ENCODE results near the gene OPN3. TPM values are rescaled to one million over a fixed set of nuclear protein-coding genes. Genes with fewer than 3 reads are reported as not detected.
"Not testable (repeated sequence)": the region's sequence is repeated elsewhere in the genome, so short reads cannot be mapped to it uniquely, and the experiment has no call there.

The OPN3 gene
- total RNA-seq, 4 donors from 2014 or later, result 10.9 to 20.0 (median 12.8) TPM

GRCh38 chr1:241678536-241678935 is 38.4 kb upstream of the OPN3 start:
- DNase-seq (ENCODE audit: low spot score) (no peak), ATAC-seq (ENCODE audit: low FRiP score) (no peak)
- no peak for TF ChIP-seq CTCF (IDR thresholded peaks at IDR 0.05)

GRCh38 chr1:241677201-241677600 is 37.0 kb upstream of the OPN3 start:
- TF ChIP-seq CTCF (IDR thresholded peaks at IDR 0.05), result no peak
- ATAC-seq (ENCODE audit: low FRiP score), result no peak
- DNase-seq (ENCODE audit: low spot score), result no peak

GRCh38 chr1:241675983-241676382 is 35.8 kb upstream of the OPN3 start:
- TF ChIP-seq CTCF (IDR thresholded peaks at IDR 0.05), result no peak
- DNase-seq (ENCODE audit: low spot score) (no peak), ATAC-seq (ENCODE audit: low FRiP score) (no peak)

- no peak for ATAC-seq (ENCODE audit: low FRiP score)
- DNase-seq (ENCODE audit: low spot score), result no peak
- no peak for TF ChIP-seq CTCF (IDR thresholded peaks at IDR 0.05)
Observed at GRCh38 chr1:241674805-241675384, 34.7 kb upstream of the OPN3 start.

DNA sequence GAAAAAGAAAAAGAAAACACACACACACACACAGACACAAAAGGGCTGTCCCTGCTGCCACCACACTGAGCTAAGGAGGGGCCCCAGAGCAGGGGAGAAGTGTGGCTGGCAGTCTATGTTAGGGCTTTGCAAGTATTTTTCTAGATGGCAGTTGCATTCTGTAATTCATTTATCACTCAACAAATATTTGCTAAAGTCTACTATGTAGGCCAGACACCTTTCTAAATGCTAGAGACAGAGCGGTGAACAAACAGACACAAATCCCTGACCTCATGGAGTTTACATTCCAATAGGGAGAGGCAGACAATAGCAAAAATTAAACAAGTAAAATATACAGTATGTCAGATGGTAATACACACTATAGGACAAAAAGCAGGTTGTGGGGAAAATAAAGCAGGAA is 32.1 kb upstream of the OPN3 start:
- no peak for ATAC-seq (ENCODE audit: low FRiP score)
- DNase-seq (ENCODE audit: low spot score), result no peak
- no peak for TF ChIP-seq CTCF (IDR thresholded peaks at IDR 0.05)

DNA sequence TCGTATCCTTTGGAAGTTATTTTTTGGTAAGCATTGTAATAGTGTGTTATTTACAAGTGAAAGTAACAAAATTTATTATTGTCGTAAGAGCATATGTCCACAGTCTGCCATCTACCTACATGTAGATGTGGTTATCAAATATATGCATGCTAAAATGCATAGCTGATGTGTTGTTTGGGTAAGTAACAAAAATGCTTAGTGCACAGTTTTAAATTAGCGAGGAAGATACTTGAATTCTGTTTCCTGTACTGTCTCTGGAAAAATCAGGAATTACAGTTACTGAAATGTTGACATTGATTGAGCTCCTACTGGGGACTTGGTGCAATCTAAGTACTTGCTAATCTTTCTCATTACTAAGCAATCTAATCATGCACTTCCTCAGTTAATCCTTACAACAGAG is 26.2 kb upstream of the OPN3 start:
- ATAC-seq (ENCODE audit: low FRiP score), result no peak
- TF ChIP-seq CTCF (IDR thresholded peaks at IDR 0.05), result no peak
- DNase-seq (ENCODE audit: low spot score), result no peak

DNA sequence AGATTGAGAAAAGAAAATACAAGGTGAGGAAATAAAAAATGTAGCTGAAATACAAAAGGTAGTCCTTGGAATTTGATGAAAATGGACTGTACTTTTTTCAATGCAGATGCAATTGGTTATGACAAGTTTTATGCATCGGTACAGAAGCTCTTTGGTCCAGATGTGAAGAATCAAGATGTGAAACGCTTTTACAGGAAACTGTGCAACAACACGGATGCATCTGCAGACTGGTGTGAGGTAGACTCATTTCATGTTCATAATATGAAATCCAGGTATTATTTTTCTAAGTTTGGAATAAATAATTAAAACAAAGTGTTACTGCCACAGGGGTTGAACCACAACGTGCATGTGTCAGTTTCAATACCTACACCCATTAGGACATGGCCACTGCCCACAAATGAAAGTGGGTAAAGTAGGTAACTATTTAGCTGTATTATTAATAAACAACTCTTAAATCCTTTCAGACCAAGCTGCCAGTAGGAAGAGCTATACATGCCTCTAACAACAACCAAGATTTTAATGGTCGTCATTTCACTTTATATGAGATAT is 20.3 kb upstream of the OPN3 start:
- DNase-seq (ENCODE audit: low spot score) (no peak), ATAC-seq (ENCODE audit: low FRiP score) (no peak)
- no peak for TF ChIP-seq CTCF (IDR thresholded peaks at IDR 0.05)

DNA sequence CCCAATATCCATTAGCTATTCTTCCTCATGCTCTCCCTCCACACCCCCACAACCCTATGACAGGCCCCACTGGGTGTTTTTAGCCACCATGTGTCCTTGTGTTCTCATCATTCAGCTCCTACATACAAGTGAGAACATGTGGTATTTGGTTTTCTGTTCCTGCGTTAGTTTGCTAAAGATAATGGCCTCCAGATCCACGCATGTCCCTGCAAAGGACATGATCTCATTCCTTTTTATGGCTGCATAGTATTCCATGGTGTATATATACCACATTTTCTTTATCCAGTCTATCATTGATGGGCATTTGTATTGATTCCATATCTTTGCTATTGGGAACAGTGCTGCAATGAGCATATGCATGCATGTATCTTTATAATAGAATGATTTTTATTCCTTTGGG is 18.8 kb upstream of the OPN3 start:
- ATAC-seq (ENCODE audit: low FRiP score); DNase-seq (ENCODE audit: low spot score): not testable (repeated sequence)

All from omental fat pad (tissue), 4 donors.